GM19193 (cell line): ENCODE results near the gene GBX2.

Experiments
- POLR2A ChIP-seq: IDR thresholded peaks from 4 replicates; pipeline ENCODE4 v1.6.1; 2011; ENCODE audit not compliant: insufficient read depth, insufficient read length; ENCODE audit errors: extremely low read depth

The GBX2 gene

DNA sequence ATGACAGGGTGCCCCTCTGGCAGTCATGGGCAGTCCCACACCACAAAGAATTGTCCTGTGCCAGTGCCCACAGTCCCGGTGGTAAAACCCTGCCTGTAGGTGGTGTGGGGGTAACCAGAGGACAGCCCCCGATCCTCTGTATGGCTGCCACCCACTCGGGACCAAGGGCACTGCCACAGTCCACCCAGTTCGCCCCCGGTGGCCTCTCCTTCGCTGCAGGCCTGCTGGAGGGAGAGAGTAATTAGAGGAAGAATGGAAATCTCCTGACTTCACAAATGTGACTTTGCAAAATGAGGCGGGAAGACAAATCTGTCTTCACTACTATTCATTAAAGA is 11.4 kb downstream of the GBX2 start:
- no peak for TF ChIP-seq POLR2A

DNA sequence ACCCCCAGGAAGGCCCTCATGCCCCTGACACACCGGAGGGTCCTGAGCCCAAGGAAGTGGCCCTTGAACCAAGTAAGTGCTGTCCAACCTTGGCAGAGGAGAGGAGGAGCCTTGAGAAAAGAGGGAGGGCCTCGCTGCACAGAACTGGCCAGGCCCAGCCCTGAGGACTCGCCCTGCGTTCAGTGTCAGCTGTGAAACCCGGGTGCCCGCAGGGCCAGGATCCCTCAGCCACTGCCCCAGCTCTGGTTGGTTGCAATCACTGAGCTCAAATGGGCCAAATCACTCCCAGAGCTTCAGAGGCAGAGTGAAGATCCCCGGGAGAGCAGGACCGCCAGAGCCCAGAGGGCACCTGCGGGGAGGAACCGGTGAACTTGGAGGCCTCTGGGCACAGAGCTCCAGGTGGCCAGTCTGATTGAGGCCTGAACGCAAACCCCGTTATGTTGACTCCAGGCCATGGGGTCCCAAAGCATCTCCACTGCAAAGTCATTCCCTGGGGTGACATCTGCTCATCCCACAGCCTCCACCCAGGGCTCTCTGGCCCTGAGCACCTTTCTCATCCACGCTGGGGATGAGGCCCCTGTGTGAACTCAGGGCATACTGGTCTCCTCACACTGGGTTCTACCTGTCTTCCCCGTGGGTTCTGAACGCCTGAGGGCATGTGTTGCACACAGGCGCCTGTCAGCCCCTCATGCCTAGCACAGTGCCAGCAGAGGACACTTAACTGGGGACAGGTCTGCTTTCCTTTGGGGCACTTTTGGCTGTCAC is 11.9 kb downstream of the GBX2 start:
- no peak for TF ChIP-seq POLR2A

DNA sequence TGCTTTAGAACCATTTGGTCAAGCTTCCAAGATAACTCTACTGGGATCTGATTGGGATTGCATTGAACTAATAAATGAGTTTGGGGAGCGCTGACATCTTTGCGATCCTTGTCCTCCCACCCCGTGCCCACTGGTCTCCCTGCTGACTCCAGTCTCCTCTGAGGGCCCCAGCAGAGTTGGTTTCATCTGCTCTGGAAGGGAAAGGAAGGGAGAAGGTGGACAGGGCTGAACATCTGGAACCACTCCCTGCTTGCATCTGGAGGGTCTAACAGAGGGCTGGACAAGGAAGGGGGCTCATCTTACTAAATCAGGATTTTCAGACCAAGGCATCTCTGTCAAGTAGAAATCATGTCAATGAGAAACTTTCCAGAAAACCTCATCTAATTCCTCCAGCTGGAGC is 12.8 kb downstream of the GBX2 start:
- TF ChIP-seq POLR2A = no peak

GRCh38 chr2:236146436-236146835 is 21.8 kb downstream of the GBX2 start:
- no peak for TF ChIP-seq POLR2A

- TF ChIP-seq POLR2A = no peak
These were observed 24.4 kb downstream of the GBX2 start for GRCh38 chr2:236143811-236144210.

GRCh38 chr2:236137066-236137465 is 31.1 kb downstream of the GBX2 start:
- TF ChIP-seq POLR2A = no peak

GRCh38 chr2:236136538-236136937 is 31.6 kb downstream of the GBX2 start:
- no peak for TF ChIP-seq POLR2A

GRCh38 chr2:236133410-236134012 is 34.7 kb downstream of the GBX2 start:
- no peak for TF ChIP-seq POLR2A

DNA sequence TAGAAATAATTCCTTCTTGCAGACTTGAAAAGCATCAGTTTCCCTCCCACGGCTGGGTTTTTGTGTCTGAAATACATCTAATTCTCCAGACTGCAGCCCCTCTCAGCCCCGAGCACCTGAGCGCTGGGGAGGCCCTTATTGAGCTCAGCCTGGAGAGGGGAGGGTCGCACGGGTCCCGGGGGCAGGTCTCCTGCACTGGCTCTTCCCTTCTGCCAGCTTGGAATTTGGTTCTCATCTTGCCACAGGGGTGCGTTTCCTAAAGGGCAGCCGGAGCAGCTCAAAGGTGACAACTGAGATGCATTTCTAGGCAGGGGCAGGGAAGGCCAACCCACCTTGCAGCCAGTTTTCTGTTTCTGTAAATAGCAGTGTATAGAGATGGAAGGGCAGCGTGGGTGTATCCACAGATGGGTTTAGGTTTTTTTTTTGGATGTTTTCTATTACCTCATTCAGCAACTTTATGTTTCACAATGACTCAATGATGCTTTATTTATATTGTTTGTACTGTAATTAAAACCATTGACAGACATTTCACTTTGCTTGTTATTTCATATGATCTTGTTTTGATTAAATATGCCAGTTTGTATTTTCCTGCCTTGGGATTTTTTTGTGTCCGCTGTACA is 37.0 kb downstream of the GBX2 start:
- no peak for TF ChIP-seq POLR2A

- no peak for TF ChIP-seq POLR2A
These were observed 37.7 kb downstream of the GBX2 start for GRCh38 chr2:236130349-236130998.

DNA sequence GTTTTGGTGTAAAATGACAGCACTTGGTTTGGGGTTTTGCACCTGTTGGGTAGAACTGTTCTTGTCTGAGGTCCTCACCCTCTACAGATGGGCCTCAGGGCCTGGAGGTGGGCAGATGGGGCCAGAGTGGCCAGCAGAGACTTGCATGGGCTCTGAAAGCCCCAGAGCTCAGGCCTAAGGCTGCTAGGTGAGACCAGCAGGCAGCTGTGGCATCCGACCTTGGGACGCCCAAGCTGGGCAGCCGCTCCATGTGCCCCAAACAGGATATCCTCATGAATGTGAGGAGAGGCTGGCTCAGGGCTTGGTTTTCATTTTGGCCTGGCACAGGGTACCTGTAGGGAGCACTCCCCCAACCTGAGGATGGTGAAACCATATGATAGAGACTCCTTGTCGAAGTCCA is 38.3 kb downstream of the GBX2 start:
- TF ChIP-seq POLR2A = no peak

DNA sequence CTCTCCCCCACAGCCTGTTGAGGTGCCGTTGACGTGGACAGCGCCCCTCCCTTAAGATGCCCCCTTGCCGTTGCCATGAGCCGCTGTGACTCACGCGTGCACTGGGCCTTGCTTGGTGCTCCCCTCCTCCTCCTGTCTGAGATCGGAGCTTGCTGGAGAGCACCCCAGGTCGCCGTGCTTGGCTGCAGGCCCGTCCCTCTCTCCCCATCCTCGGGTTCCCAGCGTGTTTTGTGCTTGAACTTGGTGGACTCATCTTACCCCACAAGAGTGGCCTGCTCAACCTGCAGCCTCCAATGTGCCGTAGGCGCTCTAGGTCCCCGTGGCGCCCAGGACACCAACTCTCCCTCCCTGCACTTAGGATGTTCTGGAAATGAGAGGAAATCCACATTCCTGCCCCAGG is 39.9 kb downstream of the GBX2 start:
- no peak for TF ChIP-seq POLR2A

DNA sequence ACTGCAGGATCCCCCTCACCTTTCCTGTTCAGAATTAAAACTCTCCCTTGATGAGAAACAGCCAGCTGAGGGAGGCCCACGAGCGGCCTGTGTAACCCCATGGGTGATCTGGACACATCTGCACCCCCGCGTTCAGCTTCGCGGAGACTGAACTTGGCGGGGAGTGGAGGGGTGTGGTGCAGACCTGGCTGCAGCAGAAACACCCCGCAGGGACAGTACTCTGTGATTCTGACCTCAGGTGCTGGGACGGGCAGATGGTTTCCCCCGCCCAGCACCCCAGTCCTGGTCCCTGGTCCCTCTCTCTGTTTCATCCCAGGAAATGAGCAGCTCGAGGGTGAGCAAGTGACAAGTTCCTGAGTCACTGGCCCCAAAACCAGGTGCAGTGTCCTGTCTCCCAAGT is 41.2 kb downstream of the GBX2 start:
- TF ChIP-seq POLR2A = no peak

- TF ChIP-seq POLR2A = no peak
These were observed 42.6 kb downstream of the GBX2 start for GRCh38 chr2:236125541-236125940.

DNA sequence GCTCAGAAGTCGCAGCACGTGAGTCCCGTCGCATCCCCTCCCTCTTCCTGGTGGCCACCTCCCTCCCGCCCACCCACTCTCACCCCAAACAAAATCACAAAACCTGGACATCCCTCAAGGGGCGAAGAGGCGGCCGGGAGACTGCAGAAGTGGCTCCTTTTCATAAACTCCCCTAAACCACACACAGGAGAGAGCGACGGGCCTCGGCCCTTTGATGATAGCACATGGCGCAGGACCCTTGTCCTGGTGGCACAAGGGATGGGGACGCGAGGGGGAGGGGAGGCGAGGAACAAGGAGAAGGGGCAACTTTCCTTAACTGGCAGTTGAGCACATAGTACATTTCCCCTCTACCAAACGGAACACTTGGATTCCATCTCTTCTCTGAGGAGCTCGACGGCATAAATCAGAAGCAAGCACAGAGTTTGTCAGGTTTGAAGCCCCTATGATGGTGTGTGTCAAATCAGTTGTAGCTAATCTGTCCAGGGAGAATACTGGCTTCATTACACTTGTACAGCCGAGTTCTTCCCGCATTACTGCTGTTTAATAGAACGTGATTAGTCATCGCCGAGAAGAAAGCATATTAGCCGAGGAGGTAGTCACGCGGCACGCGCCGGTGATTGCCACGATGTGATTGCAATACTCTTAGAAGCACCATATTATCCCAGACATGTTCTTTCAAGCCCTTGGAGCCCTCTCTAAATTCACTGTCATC is 43.8 kb downstream of the GBX2 start:
- no peak for TF ChIP-seq POLR2A
